Ramos (cell line): ENCODE results near the gene NDUFAF5.

Experiments used
- in situ Hi-C: fragments of 300-500 bp; cut with MboI; formaldehyde crosslinking; loops from one replicate; pipeline ENCODE4 v1.14.3; 2022; ENCODE audit warnings: low sequenced_read_pairs; ENCODE audit not compliant: unreplicated experiment

Gene NDUFAF5

DNA sequence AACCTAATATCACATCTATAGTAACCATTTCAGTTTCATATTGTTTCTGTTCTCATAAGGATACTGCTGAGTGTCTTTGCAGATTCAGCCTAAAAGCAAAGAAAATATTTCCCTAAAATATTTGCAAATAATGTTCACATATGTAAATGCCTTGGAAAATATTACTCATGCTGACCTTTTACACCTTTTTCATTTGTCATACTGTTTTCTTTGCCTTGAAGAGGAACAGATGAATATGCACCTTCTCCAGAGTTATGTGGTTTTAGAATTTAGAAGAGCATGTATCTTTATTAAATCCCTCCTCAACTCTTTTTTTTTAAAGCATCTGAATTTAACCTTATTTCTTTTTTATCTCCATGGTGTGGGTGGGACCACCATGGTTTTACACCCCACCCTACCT lies 32.5 kb downstream of the NDUFAF5 start:
- in situ Hi-C loops: no loop called here

DNA sequence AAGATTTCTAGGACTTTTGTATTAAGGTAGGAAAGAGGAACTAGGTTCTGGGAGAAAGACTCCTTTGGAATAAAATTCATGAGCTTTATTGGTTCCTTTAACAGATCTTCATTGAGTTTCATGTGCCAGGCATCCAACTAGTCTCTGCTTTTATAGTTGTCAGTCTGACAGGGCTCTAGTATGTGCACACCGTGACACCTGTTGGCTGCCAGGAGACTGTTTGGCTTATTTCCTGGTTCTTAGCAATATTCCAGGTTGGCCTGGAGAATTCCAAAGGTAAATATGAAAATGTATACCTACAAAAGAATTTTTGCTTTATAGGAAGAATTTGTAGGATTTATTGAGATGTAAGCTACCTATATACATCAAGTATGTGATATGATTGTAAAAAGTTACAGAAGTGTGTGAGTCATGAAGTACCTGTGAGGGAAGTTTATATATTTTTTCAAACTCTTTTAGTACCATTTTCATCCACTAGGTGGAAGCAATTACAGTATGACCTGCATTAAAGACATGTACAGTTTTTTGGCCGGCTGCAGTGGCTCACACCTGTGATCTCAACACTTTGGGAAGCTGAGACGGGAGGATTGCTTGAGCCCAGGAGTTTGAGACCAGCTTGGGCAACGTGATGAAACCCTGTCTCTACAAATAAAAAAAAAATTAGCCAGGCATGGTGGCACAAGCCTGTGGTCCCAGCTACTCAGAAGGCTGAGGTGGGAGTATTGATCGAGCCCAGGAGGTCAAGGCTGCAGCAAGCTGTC lies 35.2 kb downstream of the NDUFAF5 start:
- in situ Hi-C loops: no loop called here

GRCh38 chr20:13821876-13822275 lies 37.0 kb downstream of the NDUFAF5 start:
- in situ Hi-C loops: no loop called here

DNA sequence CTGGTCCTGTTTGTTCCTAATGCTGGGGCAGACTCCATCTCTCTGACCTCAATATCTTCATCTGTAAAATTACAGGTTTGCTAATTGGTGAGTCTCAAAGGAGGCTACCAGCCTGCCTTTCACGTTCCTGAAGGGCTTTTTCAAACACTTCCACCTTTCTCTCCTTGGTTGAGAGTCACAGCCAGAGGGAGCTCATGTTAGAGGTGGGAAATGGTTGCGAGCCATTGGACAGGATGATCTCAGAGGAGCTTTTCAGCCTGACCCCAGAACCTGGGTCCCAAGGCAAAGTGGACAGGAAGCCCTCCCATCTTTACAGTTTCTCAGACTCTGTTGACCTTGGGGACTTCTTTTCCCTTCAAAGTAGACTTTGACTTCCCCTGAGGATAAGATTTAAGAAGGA lies 37.6 kb downstream of the NDUFAF5 start:
- in situ Hi-C loops: no loop called here

DNA sequence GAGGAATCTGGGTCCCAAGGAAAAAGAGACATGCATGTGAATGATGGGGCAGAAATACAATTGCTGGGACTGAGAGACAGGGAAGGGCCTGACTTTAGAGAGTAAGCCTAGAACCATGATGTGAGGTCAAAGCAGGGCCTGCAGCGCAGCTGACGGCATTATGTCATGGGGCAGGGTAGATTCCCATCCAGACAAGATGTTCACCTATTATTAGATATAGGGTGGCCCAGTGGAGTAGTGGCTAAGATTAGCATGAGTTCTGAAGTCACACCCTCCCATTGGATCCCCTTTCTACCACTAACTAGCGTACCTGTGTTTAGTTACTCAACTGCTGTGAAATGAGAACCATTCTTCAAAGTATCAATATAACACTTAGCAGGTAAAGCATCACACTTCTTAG lies 39.6 kb downstream of the NDUFAF5 start:
- in situ Hi-C loops: no loop called here

DNA sequence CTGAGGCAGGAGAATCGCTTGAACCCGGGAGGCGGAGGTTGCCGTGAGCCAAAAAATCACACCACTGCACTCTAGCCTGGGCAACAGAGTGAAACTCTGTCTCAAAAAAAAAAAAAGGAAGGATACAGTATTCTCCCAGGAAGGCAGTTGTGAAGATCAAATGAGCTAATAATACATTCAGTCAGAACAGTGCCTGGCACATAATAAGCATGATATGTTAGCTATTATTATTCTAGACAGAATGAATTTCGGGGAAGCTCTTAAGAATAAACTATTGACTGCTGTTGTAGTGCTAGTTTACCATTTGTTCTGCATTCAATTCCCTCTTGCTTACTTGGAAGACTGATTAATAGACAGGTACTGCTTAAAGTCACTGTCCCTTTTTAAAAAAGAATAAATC lies 40.6 kb downstream of the NDUFAF5 start:
- in situ Hi-C loops: no loop called here

DNA sequence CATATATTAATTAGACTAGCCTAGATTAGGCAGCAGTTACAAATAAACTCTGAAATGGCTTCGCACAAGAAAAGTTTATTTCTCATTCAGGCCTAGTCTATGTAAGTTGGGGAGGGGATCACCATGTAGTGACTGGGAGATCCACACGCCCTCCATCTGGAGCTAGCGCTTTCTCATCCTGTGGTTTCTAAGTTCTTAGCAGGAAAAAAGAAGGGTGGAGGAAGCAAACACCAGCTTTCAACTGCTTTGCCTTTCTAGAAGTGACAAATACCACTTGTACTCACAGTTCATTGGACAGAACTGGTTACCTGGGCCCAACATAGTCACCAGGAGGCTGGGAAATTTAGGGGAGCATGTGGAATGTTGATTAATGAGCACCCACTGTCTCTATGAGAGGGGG lies 46.6 kb downstream of the NDUFAF5 start:
- in situ Hi-C loops: no loop called here

DNA sequence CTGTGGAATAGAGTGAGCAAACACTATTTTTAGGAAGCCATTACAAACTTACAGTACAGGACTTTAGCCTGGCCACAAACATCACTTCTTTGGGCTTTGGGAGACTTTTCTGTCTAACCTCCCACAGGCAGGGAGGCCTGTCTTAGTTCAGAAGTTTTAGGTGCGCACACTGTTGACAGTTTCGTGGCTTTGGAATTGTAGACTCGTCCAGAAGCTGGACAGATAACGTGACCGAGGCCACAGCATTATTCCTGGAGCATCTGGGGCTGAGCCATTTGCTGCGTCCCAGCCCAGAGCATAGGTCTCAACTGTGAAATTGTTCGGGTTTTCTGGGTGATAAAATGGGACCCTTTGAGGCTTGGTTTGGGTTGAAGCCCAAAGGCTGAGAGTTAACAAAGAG lies 53.8 kb downstream of the NDUFAF5 start:
- in situ Hi-C loops: no loop called here

DNA sequence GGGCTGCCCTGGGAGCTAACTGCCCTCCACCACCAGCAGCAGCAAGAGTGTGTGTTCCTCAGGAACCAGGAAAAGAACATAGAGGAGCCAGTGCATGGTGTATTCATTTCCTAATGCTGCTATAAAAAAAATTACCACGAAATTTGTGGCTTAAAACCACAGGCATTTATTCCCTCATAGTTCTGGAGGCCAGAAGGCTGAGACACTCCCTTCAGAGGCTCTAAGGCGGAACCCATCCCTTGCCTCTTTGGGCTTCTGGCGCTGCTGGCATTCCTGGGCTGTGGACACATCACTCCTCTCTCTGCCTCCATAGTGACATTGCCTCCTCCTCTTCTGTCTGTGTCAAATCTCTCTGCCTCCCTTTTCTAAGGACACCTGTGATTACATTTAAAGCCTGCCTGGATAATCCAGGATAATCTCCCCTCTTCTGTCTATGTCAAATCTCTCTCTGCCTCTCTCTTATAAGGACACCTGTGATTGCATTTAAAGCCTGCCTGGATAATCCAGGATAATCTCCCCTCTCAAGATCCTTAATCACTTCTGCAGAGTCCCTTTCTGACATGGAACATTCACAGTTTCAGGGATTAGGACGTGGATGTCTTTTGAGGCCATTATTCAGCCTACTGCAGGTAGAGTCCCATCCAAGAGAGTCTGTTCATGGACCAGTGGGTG lies 54.7 kb downstream of the NDUFAF5 start:
- in situ Hi-C loops: no loop called here

DNA sequence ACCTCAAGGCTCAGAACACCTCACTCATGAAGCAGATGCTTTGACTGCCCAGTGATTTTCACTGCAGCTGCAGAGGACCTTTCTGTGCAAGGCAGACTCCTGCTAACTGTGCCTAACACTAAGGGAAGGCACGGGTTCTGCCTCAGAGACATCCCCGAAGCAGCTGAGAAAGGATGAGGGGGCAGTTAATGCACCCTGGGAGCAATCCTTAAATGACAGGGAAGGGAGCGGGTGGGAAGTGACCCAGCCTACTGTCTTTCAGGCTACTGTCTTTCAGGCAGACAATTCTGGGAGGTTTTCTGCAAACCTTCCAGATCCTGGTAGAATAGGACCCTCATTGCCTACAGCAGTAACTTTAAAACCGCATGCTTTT lies 55.3 kb downstream of the NDUFAF5 start:
- in situ Hi-C loops: no loop called here

GRCh38 chr20:13841206-13841605 lies 56.4 kb downstream of the NDUFAF5 start:
- in situ Hi-C loops: no loop called here

DNA sequence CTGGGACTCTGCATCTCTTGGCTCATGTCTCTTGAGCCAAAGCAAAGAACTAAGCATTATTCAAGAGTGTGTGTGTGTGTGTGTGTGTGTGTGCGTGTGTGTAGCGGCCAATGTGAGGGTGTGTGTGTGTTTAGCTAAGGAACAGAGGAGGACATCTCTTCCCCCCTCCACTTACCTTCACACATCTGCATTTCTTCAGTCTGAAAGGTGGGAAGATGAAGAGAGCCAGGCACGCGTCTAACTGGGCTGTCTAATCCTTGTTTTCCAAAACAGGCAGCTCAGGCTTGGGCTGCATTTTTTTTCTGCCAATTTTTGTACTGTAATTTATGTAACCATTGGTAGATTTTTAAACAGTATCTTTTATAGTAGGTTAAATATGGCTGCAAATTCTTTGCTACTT lies 59.5 kb downstream of the NDUFAF5 start:
- in situ Hi-C loops: no loop called here

DNA sequence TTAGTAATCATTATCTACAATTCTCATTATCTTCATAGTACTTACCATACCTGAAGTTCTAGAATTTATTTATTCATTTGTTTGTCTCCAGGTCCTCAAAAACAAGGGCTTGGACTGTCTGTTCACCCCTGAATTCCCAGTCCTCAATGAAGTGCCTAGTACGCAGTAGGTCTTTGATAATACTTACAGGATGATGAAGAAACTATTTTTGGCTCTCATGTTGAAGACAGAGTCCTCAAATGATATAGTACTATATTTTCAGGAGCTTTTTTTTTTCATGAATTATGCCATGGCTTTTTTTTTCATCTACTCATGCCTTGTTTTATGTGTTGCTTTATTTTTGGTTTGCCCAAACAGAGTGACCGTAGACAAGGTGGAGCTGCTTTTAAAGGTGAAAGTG lies 66.5 kb downstream of the NDUFAF5 start:
- in situ Hi-C loops: no loop called here

DNA sequence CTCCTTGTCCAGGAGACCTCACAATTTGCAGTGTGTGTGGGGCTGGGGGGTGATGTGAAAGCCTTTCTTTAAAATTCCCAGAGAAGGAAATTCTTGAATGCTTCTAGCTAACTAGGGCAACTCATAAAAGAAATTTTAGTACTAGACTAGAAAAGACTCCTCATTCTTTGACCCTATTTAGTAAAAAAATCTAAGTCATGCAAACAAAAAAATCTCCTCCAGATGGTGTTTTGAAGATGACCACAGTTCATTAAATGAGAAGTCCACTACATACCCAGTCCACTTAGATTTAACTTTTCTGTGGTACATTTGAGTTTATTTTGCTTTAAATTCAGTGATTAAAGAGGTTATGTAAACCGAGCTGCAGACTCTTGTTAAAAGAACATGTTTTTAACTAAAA lies 67.5 kb downstream of the NDUFAF5 start:
- in situ Hi-C loops: no loop called here

DNA sequence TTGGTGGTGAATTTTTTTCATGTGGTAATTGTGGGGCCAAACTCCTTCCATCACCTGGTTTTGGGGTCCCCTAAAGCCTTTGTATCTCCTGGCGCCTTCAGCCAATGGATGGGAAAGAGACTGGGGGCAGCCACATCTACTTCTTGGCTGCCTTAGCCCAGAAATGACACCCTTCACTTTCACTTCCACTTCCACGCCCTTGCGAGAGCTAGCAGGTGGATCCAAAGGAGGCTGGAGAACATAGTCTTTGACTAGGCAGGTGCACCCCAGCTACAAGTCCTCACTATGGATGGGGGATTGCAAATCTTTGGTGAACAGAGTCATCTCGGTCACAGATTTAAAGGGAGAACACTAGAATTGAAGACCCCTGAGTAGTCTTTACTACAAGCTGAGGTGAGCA lies 70.8 kb downstream of the NDUFAF5 start:
- in situ Hi-C loops: no loop called here

GRCh38 chr20:13856354-13856753 lies 71.5 kb downstream of the NDUFAF5 start:
- in situ Hi-C loops: no loop called here

- in situ Hi-C loops: no loop called here
These were observed 72.5 kb downstream of the NDUFAF5 start for GRCh38 chr20:13857304-13857703.

DNA sequence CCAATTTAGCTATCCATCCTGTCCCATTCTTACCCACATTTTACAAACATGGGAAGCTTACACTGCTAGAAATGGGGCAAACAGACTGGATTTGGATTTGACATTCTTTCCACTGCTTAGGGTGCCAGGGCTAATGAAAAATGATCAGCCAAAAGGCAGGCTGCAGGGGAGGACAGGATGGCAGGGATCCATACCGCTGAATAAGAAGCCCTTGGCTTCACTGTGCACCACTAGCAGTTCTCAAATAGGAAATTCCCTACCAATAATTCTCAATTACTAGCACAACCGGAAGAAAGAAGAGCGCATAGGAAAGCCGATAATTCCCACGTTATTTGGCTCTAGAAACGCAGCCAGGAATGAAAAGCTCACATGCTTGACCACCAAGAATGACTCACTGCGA lies 73.1 kb downstream of the NDUFAF5 start:
- in situ Hi-C loops: no loop called here

DNA sequence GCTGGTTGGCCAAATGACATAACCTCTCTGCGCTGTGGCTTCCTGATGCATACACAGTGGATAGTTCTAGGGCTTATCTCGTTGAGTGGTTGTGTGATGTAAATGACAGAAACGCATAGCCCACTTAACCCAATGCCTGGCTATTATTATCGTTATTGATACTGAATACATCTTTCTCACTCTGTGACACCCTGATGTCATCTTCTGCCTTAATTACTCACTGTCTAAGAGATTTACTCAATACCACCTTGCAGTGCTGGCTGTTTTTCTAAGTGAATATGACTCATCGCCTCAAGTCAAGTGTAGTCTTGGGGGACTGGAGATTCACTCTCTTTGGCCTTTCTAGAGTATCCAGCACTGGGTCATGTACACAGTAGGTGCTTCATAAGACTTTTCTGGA lies 73.6 kb downstream of the NDUFAF5 start:
- in situ Hi-C loops: no loop called here

DNA sequence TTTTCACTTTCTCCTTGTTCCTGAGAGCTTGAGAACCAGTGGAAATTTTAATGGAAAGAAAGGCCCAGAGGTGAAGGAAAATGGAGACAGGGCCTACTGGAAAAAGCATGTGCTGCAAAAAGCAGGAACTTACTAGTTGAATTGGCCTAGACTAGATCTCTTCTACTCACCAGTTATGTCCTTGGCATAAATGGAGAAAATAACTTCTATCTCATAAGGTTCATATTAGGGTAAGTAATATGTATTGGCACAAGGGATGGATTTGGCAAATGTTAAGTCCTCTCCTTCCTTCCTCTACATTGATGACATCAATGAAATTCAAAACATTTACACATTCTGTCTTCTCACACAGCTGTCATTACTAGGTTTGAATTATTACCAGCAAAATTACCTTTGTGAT lies 74.0 kb downstream of the NDUFAF5 start:
- in situ Hi-C loops: no loop called here

- in situ Hi-C loops: no loop called here
These were observed 77.4 kb downstream of the NDUFAF5 start for GRCh38 chr20:13862245-13862644.

GRCh38 chr20:13863244-13863643 lies 78.4 kb downstream of the NDUFAF5 start:
- in situ Hi-C loops: no loop called here
